Adrenal gland (tissue), 19 donors: ENCODE measurements around the gene PDE6G. TPM values are rescaled to one million over a fixed set of nuclear protein-coding genes. Genes with fewer than 3 reads are reported as not detected.
A peak's percentile ranks its signal among the peaks of the same experiment; 100 is the strongest.

ENCODE experiments used
- DNase-seq, 7 donors: peaks; one replicate each; pipeline ENCODE4 v3.0.0-alpha.2; 2019 to 2020
- H3K27ac ChIP-seq, 5 donors: fragments of 200-600 bp; sonication (generic) in 4 of 5; 1 replicate in 3 of 5; 2 replicates in 2 of 5; pipeline versions ENCODE4 v1.5.1 to v1.8.0; 2016 to 2020; ENCODE audit warnings: mild to moderate bottlenecking in 1 of 5
- H3K27me3 ChIP-seq: fragments of 200-600 bp; 2 replicates; pipeline ENCODE4 v1.8.0; 2021
- H3K36me3 ChIP-seq, 2 donors: fragments of 200-600 bp; replicated peaks in 1 of 2; 1 replicate in 1 of 2; 2 replicates in 1 of 2; pipeline versions ENCODE4 v1.5.1 to v1.8.0; 2018 to 2022
- H3K4me1 ChIP-seq, 2 donors: fragments of 200-600 bp; replicated peaks in 1 of 2; 1 replicate in 1 of 2; 2 replicates in 1 of 2; pipeline versions ENCODE4 v1.5.1 to v1.8.0; 2018 to 2021
- H3K4me3 ChIP-seq, 4 donors: fragments of 200-600 bp; sonication (generic) in 3 of 4; one replicate each; pipeline ENCODE4 v1.5.1; 2016 to 2018
- H3K9me3 ChIP-seq, 3 donors: fragments of 200-600 bp; sonication (generic) in 1 of 3; replicated peaks in 1 of 3; 1 replicate in 2 of 3; 2 replicates in 1 of 3; pipeline versions ENCODE4 v1.5.1 to v1.8.0; 2016 to 2021
- CTCF ChIP-seq, 6 experiments: fragments of 450-650 bp in 4 of 6; fragments of 200-600 bp in 2 of 6; sonication (generic) in 1 of 6; IDR thresholded peaks; 1 replicate in 5 of 6; 2 replicates in 1 of 6; pipeline versions ENCODE4 v1.5.1 to v1.8.0; 2016 to 2021; ENCODE audit warnings: antibody characterized with exemption in 6 of 6, mild to moderate bottlenecking in 2 of 6, moderate library complexity in 1 of 6
- POLR2A ChIP-seq, 2 donors: fragments of 450-650 bp; IDR thresholded peaks; one replicate each; pipeline ENCODE4 v1.6.1; 2017; ENCODE audit warnings: antibody characterized with exemption in 2 of 2, mild to moderate bottlenecking in 2 of 2, moderate library complexity in 1 of 2
- WGBS, 4 donors: extraction: QIAGEN DNeasy Blood & Tissue Kit in 2 of 4; methylation state at CpG; one replicate each; pipeline versions ENCODE4 v1.1.5 to v1.1.7; 2013 to 2017; 5-methylcytosine and 5-hydroxymethylcytosine counted together
- intact Hi-C, 2 donors: fragments of 100-400 bp; cut with DNase I; formaldehyde crosslinking; loops; one replicate each; pipeline versions ENCODE4 v1.14.1 to v1.15.0; 2022 to 2023
- long read RNA-seq, 10 donors: library from polyadenylated mRNA in 3 of 10; unstranded in 2 of 10; stranded (forward) in 1 of 10; transcript quantifications; one replicate each; pipeline ENCODE4 v2.0.0 and lab custom pipeline, GENCODE V29; 2021 to 2026
- polyA plus RNA-seq, 3 donors: library from polyadenylated mRNA; stranded (reverse); fragments of 200-250 nt in 2 of 3; fragments of 350-450 nt in 1 of 3; fragmentation: Illumina TruSeq in 1 of 3; extraction: RNeasy Lipid Tissue Mini Kit (QIAGEN cat#74804) in 1 of 3; gene quantifications; one replicate each; pipeline ENCODE4 v1.2.3, GENCODE V29; 2013 to 2014
- total RNA-seq, 9 donors: library from RNA; depleted of rRNA in 4 of 9; stranded (reverse); fragments of >200 nt in 4 of 9; fragments of 120-200 nt in 1 of 9; fragmentation: NEBNext Ultra II Directional in 1 of 9; extraction: Animal tissue kit (Norgen Biotek cat#: 25700) in 1 of 9; gene quantifications; one replicate each; pipeline versions ENCODE4 v1.1.0 to v1.2.4, GENCODE V29; 2013 to 2023
- donor health status: healthy with polysubstance abuse.
- donor health status: Bipolar disorder and iron deficiency.
- donor health status: DM: yes; HTN: yes; CAD: no.
- donor health status: DM: no; HTN: no; CAD: no.
- donor health status: DM: no; HTN: no; CAD: no.
- donor health status: DM: yes; HTN: yes; CAD: no.

PDE6G gene
- total RNA-seq: 1 to 10 TPM in 5 of 9 donors, under 1 TPM in 1, not detected in 3; 0.35 to 2.3 (median 1.7) TPM
- polyA plus RNA-seq: 1 to 10 TPM; 1.2 to 5.9 (median 2.6) TPM
- long read RNA-seq, donor 1: 0 reads
- long read RNA-seq, donor 2: 0 reads
- long read RNA-seq, donor 3, partial matches to known transcripts: 0 of 1 reads
- long read RNA-seq, donor 3, other reads (novel, unspliced or antisense): 0 of 1 reads
- long read RNA-seq, donor 4, partial matches to known transcripts: 1 of 2 reads
- long read RNA-seq, donor 4, other reads (novel, unspliced or antisense): 1 of 2 reads
- long read RNA-seq, donor 5, partial matches to known transcripts: 4 of 4 reads
- long read RNA-seq, donor 5, other reads (novel, unspliced or antisense): 0 of 4 reads
- long read RNA-seq, donor 6, partial matches to known transcripts: 3 of 3 reads
- long read RNA-seq, donor 6, other reads (novel, unspliced or antisense): 0 of 3 reads
- long read RNA-seq, donor 7: 0 reads
- long read RNA-seq, donor 8: 0 reads
- long read RNA-seq, donor 9: 0 reads
- long read RNA-seq, donor 10: 0 reads

- no peaks in the 10 kb centered on the region for H3K9me3 ChIP-seq
- H3K36me3 ChIP-seq: no peaks in the 10 kb centered on the region
- DNase-seq: no peak
- intact Hi-C loops: no loop called here
- H3K4me1 ChIP-seq: no peaks in the 10 kb centered on the region
- H3K4me3 ChIP-seq: no peak within 1 kb of the TSS
- no peak within 1 kb of the TSS for H3K27ac ChIP-seq
- TF ChIP-seq POLR2A (IDR thresholded peaks at IDR 0.05) (no peak), CTCF (IDR thresholded peaks at IDR 0.05) (no peak)
- H3K27me3 ChIP-seq: no peaks in the 10 kb centered on the region
- WGBS, 4 donors: 84 to 91% (median 85%) methylated on average over 8 to 15 of the region's 15 CpGs
Measured at GRCh38 chr17:81656118-81656743, at the start of gene PDE6G. Gene PDE6G, minus strand, starts transcription at chr17:81656542. Its CDS starts 3,237 bp downstream, at chr17:81653305.

- DNase-seq: peak in 1 of 7 donors; percentile 15
- WGBS, 4 donors: 91 to 95% (median 92%) methylated on average over 27 to 30 of the region's 30 CpGs
- Histone ChIP-seq H3K36me3 (peaks cover 0 to 39% of the 10 kb centered on the region in 2 donors), H3K27ac (no peak overlapping the region), H3K27me3 (no peaks in the 10 kb centered on the region), H3K4me3 (no peak overlapping the region), H3K4me1 (peaks cover 19 to 30% of the 10 kb centered on the region in 2 donors), H3K9me3 (no peaks in the 10 kb centered on the region)
- no peak for TF ChIP-seq CTCF (IDR thresholded peaks at IDR 0.05)
- no peak for TF ChIP-seq POLR2A (IDR thresholded peaks at IDR 0.05)
- intact Hi-C loops: no loop called here
Measured at GRCh38 chr17:81705518-81706231, 49.3 kb upstream of the PDE6G start.

GRCh38 chr17:81703747-81704654, 47.7 kb upstream of the PDE6G start:
- TF ChIP-seq POLR2A (IDR thresholded peaks at IDR 0.05) (no peak), CTCF (IDR thresholded peaks at IDR 0.05) (no peak)
- Histone ChIP-seq H3K27ac (peak overlapping the region in 4 of 5 donors; percentile 88 to 100 (median 94)), H3K27me3 (no peaks in the 10 kb centered on the region), H3K4me1 (peaks cover 19 to 27% of the 10 kb centered on the region in 2 donors), H3K4me3 (peak overlapping the region; percentile 46 to 96 (median 70)), H3K9me3 (no peaks in the 10 kb centered on the region), H3K36me3 (peaks cover 0 to 52% of the 10 kb centered on the region in 2 donors)
- DNase-seq: no peak
- WGBS, 4 donors: 19 to 38% (median 26%) methylated on average over 9 to 27 of the region's 27 CpGs
- intact Hi-C loops: no loop called here
